Stomach (tissue), 4 donors: Measurements from ENCODE around the gene RFC5.

Experiments used
- POLR2A ChIP-seq, 4 donors: fragments of 450-650 bp; IDR thresholded peaks; one replicate each; pipeline ENCODE4 v1.6.1; 2016; ENCODE audit warnings: antibody characterized with exemption in 4 of 4, control low read depth in 2 of 4, mild to moderate bottlenecking in 1 of 4, moderate library complexity in 1 of 4
- POLR2AphosphoS5 ChIP-seq, 3 donors: sonication (generic); formaldehyde crosslinking; IDR thresholded peaks; one replicate each; pipeline ENCODE4 v1.6.1; 2016; ENCODE audit warnings: antibody characterized with exemption in 3 of 3
- TF ChIP-seq, protein P1 (sequence below), 7 experiments: fragments of 450-650 bp in 4 of 7; fragments of 200-600 bp in 3 of 7; sonication (generic) in 3 of 7; IDR thresholded peaks; one replicate each; pipeline ENCODE4 v1.5.1; 2016 to 2019; ENCODE audit warnings: antibody characterized with exemption in 7 of 7, control low read depth in 2 of 7, mild to moderate bottlenecking in 1 of 7

DNA sequence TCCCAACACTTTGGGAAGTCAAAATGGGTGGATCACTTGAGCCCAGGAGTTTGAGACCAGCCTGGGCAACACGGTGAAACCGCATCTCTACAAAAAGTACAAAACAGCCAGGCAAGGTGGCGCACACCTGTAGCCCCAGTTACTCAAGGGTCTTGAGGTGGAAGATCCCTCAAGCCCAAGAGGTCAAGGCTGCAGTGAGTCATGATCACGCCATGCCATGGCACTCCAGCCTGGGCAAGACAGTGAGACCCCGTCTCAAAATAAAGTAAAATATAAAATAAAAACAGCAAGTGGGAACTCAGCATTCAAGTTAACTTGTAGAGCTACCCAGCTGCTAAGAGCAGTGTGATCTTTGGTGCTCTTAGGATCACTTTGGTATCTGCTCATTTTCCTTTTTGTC lies 12.7 kb downstream of the RFC5 start:
- TF ChIP-seq, protein P1, sequence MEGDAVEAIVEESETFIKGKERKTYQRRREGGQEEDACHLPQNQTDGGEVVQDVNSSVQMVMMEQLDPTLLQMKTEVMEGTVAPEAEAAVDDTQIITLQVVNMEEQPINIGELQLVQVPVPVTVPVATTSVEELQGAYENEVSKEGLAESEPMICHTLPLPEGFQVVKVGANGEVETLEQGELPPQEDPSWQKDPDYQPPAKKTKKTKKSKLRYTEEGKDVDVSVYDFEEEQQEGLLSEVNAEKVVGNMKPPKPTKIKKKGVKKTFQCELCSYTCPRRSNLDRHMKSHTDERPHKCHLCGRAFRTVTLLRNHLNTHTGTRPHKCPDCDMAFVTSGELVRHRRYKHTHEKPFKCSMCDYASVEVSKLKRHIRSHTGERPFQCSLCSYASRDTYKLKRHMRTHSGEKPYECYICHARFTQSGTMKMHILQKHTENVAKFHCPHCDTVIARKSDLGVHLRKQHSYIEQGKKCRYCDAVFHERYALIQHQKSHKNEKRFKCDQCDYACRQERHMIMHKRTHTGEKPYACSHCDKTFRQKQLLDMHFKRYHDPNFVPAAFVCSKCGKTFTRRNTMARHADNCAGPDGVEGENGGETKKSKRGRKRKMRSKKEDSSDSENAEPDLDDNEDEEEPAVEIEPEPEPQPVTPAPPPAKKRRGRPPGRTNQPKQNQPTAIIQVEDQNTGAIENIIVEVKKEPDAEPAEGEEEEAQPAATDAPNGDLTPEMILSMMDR (IDR thresholded peaks at IDR 0.05) = no peak
- TF ChIP-seq POLR2A (IDR thresholded peaks at IDR 0.05) = no peak
- no peak for TF ChIP-seq POLR2AphosphoS5 (IDR thresholded peaks at IDR 0.05)
